ENCODE measurements around the gene SYT7. TPM values are rescaled to one million over a fixed set of nuclear protein-coding genes. Genes with fewer than 3 reads are reported as not detected.

SYT7 gene
- total and polyA plus RNA-seq, 8 donors, result 4.3 to 59.4 (median 12.5) TPM

DNA sequence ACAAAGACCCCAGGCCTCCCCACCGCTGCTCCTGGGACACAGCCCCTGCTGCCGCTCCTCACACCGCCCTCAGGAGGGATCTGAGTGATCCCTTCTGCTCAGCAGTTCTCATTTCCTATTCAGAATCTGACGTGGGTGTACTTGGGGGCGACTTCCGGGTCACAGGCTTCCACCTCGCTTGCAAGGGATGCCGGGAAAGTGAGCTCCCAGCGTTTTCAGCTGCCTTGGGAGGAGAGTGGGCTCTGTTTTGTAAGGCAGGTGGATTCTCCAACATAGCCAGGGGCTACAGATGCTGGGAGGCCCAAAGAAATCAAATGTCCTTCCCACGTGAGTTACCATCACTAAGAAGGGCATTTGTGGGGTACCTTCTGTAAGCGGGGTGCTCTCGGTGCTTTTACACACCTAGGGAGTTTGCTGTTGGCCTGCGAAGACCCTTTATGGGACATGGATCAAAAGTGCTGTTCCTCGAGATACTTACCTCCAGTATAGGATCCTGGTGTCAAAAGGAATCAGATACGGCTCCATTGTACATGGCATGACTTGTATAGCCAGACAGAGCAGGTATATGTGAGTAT lies 82.0 kb downstream of the SYT7 start:
- no peak for ATAC-seq
- DNase-seq, result peak in 1 of 6 donors; percentile 23
- FAIRE-seq, result no peak
- Histone ChIP-seq H3K36me3 (no peaks in the 10 kb centered on the region), H3K4me3 (no peak overlapping the region), H3K27ac (no peak overlapping the region), H3K9me3 (no peaks in the 10 kb centered on the region), H3K27me3 (no peaks in the 10 kb centered on the region), H3K4me1 (no peaks in the 10 kb centered on the region)
- TF ChIP-seq, protein P1, sequence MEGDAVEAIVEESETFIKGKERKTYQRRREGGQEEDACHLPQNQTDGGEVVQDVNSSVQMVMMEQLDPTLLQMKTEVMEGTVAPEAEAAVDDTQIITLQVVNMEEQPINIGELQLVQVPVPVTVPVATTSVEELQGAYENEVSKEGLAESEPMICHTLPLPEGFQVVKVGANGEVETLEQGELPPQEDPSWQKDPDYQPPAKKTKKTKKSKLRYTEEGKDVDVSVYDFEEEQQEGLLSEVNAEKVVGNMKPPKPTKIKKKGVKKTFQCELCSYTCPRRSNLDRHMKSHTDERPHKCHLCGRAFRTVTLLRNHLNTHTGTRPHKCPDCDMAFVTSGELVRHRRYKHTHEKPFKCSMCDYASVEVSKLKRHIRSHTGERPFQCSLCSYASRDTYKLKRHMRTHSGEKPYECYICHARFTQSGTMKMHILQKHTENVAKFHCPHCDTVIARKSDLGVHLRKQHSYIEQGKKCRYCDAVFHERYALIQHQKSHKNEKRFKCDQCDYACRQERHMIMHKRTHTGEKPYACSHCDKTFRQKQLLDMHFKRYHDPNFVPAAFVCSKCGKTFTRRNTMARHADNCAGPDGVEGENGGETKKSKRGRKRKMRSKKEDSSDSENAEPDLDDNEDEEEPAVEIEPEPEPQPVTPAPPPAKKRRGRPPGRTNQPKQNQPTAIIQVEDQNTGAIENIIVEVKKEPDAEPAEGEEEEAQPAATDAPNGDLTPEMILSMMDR (IDR thresholded peaks at IDR 0.05), result no peak
- intact Hi-C loops (cut with DNase I), result no loop called here
- WGBS, 2 donors, result 78 to 82% methylated on average over 15 of the region's 15 CpGs

DNA sequence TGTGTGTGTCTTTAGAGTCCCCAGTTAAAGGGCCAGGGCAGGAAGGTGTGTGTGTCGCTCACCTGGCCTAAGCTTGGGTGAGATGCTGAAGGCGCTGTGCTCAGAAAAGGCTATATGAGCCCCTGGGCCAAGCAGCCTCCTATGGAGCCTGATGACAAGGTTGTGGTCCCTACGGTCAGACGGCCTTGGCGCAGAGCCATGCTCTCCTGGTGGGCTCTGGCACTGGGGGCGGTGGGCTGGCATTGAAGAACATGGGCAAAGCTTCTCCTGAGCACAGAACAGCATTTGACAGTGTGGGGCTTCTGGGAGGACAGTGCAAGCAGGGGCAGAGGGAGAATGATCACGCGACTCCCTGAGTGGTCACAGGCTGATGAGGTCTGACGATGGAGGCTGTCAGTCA lies 83.0 kb downstream of the SYT7 start:
- intact Hi-C loops (cut with DNase I), result no loop called here

DNA sequence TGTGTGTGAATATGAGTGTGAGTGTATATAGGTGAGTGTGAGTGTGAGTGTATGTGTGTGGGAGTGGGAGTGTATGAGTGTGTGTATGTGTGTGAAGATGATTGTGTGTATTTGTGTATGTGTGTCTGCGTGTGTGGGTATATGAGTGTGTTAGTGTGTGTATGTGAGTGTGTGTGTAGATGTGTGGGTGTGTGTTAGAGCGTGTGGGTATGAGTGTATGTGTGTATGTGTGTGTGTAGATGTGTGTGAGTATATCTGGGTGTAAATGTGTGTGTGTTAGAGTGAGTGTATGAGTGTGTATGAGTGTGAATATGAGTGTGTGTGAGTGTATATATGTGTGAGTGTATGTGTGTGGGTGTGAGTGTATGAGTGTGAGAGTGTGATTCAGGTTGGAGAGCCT lies 83.4 kb downstream of the SYT7 start:
- no peak for FAIRE-seq
- 44 to 81% methylated on average over 2 of the region's 2 CpGs for WGBS, 2 donors
- no peaks in the 10 kb centered on the region for H3K27me3 ChIP-seq
- intact Hi-C loops (cut with DNase I), result no loop called here
- no peaks in the 10 kb centered on the region for H3K4me1 ChIP-seq
- no peaks in the 10 kb centered on the region for H3K36me3 ChIP-seq
- TF ChIP-seq, protein P1 (IDR thresholded peaks at IDR 0.05), result no peak
- H3K27ac ChIP-seq, result no peak overlapping the region
- no peak for ATAC-seq
- no peak for DNase-seq
- no peaks in the 10 kb centered on the region for H3K9me3 ChIP-seq
- H3K4me3 ChIP-seq, result no peak overlapping the region

More for the DNA sequence above, 83.0 kb downstream of the SYT7 start:
- H3K4me1 ChIP-seq, result no peaks in the 10 kb centered on the region
- H3K4me3 ChIP-seq, result no peak overlapping the region
- TF ChIP-seq, protein P1 (IDR thresholded peaks at IDR 0.05), result no peak
- no peak overlapping the region for H3K27ac ChIP-seq
- peak in 1 of 6 donors; percentile 58 for DNase-seq
- no peak for ATAC-seq
- no peaks in the 10 kb centered on the region for H3K27me3 ChIP-seq
- 71 to 86% methylated on average over 9 of the region's 9 CpGs for WGBS, 2 donors
- no peak for FAIRE-seq
- H3K36me3 ChIP-seq, result no peaks in the 10 kb centered on the region
- no peaks in the 10 kb centered on the region for H3K9me3 ChIP-seq

DNA sequence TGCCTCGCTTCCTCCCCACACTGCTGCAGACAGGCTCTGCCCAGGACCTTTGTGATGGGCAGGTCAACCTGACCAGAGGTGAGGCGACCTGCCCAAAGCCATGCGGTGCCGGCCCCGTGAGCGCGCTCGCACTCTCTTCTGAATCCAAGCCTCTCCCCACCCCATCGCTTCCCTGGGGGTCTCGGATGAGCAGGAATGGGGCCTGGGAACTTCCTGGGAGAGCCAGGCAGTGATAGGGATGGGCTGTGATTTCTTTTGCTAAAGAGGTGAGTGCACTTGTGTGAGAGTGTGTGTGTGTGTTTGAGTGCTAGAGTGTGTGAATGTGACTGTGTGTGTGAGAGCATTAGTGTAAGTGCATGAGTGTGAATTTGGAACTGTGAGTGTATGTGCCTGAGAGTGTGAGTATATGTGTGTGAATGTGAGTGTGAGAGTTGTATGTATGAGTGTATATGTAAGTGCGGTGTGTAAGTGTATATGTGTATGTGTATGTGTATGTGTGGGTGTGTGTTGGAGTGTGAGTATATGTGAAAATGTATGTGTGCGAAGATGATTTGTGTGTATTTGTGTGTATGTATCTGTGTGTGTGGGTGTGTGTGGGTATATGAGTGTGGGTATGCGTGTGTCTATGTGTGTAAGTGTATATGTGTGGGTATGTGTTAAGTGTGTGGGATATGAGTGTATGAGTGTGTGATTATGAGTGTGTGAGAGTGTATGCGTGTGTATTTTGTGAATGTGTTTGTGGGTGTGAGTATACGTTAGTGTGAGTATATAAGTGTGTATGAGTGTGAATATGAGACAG lies 84.1 kb downstream of the SYT7 start:
- Histone ChIP-seq H3K4me3 (no peak overlapping the region), H3K27me3 (no peaks in the 10 kb centered on the region), H3K9me3 (no peaks in the 10 kb centered on the region), H3K27ac (no peak overlapping the region), H3K4me1 (no peaks in the 10 kb centered on the region), H3K36me3 (no peaks in the 10 kb centered on the region)
- TF ChIP-seq, protein P1 (IDR thresholded peaks at IDR 0.05), result no peak
- FAIRE-seq (no peak), ATAC-seq (peak in 1 of 4 donors; percentile 14), DNase-seq (peak in 1 of 6 donors; percentile 20)
- intact Hi-C loops (cut with DNase I), result no loop called here
- 89% methylated on average over 15 of the region's 15 CpGs for WGBS, 2 donors
